ENCODE measurements around the gene ZIC2.
A peak's percentile ranks its signal among the peaks of the same experiment; 100 is the strongest.

Gene ZIC2

GRCh38 chr13:99994638-99995020 lies 13.0 kb downstream of the ZIC2 start:
- TF ChIP-seq POLR2AphosphoS5 (IDR thresholded peaks at IDR 0.05; ENCODE audit: borderline replicate concordance, low read depth, low read length) = no peak
- no peak for TF ChIP-seq EZH2 (IDR thresholded peaks at IDR 0.05)
- no peak for TF ChIP-seq FOXP2 (optimal IDR thresholded peaks at IDR 0.05; ENCODE audit: control extremely low read depth, extremely low read length, insufficient read depth)
- Histone ChIP-seq H3K9me3 (ENCODE audit: low read depth, low read length) (no peaks in the 10 kb centered on the region), H3K36me3 (ENCODE audit: insufficient read depth, low read length) (no peaks in the 10 kb centered on the region), H3K9ac (ENCODE audit: insufficient read length) (no peak overlapping the region), H3K4me3 (no peak overlapping the region), H3K27ac (no peak overlapping the region)
- no peak for DNase-seq (ENCODE audit: low read depth, low spot score)

GRCh38 chr13:99995104-99995588 lies 13.6 kb downstream of the ZIC2 start:
- no peak overlapping the region for H3K9ac ChIP-seq (ENCODE audit: insufficient read length)
- TF ChIP-seq POLR2AphosphoS5 (IDR thresholded peaks at IDR 0.05; ENCODE audit: borderline replicate concordance, low read depth, low read length) (no peak), EZH2 (IDR thresholded peaks at IDR 0.05) (no peak), FOXP2 (optimal IDR thresholded peaks at IDR 0.05; ENCODE audit: control extremely low read depth, extremely low read length, insufficient read depth) (no peak)
- H3K36me3 ChIP-seq (ENCODE audit: insufficient read depth, low read length) = no peaks in the 10 kb centered on the region
- H3K9me3 ChIP-seq (ENCODE audit: low read depth, low read length) = no peaks in the 10 kb centered on the region
- no peak overlapping the region for H3K27ac ChIP-seq
- DNase-seq (ENCODE audit: low read depth, low spot score) = no peak
- peak overlapping the region; percentile 13 for H3K4me3 ChIP-seq

DNA sequence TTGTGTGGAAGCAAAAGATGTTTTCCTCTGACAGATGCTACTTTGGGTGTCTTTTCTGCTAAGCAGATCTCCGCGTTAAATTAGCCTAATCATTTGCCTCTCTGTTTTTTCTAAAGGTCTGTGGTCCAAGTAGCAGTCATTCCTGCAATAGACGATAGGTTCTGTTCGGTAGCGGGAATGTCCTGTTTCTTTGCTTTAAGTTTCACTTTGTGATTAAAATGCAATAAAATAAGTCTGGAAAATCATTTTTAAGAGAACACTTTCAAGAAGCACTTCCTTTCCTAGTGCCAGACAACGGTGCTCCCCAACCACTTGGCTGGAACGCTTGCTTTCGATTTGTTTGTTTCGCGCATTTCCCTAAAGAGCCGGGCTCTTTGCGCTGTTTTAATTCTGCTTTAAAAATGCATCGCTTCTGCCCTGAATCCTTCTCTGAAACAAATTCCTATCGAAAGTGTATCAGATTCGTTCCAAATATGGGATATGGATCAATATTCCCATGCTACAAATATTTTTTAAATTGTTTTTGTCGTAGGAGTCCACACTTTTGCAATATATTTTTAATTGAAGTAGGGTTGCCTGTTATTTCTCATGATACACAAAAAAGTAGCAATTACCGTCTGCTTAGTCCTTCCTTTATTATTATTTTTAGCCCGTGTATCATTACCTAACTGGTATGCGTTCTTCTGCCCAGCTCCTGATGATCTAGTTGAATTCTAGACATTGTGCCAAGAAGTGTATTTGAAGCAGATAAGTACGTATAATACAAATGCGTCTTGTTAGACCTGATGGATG lies 14.2 kb downstream of the ZIC2 start:
- Histone ChIP-seq H3K27ac (no peak overlapping the region), H3K36me3 (ENCODE audit: insufficient read depth, low read length) (no peaks in the 10 kb centered on the region), H3K9ac (ENCODE audit: insufficient read length) (no peak overlapping the region), H3K4me3 (peak overlapping the region; percentile 13), H3K9me3 (ENCODE audit: low read depth, low read length) (no peaks in the 10 kb centered on the region)
- TF ChIP-seq POLR2AphosphoS5 (IDR thresholded peaks at IDR 0.05; ENCODE audit: borderline replicate concordance, low read depth, low read length) = no peak
- no peak for TF ChIP-seq EZH2 (IDR thresholded peaks at IDR 0.05)
- no peak for TF ChIP-seq FOXP2 (optimal IDR thresholded peaks at IDR 0.05; ENCODE audit: control extremely low read depth, extremely low read length, insufficient read depth)
- no peak for DNase-seq (ENCODE audit: low read depth, low spot score)

GRCh38 chr13:99996381-99996973 lies 14.9 kb downstream of the ZIC2 start:
- DNase-seq (ENCODE audit: low read depth, low spot score) = no peak
- no peaks in the 10 kb centered on the region for H3K36me3 ChIP-seq (ENCODE audit: insufficient read depth, low read length)
- H3K27ac ChIP-seq = no peak overlapping the region
- TF ChIP-seq EZH2 (IDR thresholded peaks at IDR 0.05) (no peak), POLR2AphosphoS5 (IDR thresholded peaks at IDR 0.05; ENCODE audit: borderline replicate concordance, low read depth, low read length) (no peak), FOXP2 (optimal IDR thresholded peaks at IDR 0.05; ENCODE audit: control extremely low read depth, extremely low read length, insufficient read depth) (no peak)
- peak overlapping the region; percentile 13; the same call in 1 of the 2 replicates for H3K4me3 ChIP-seq
- no peak overlapping the region for H3K9ac ChIP-seq (ENCODE audit: insufficient read length)
- no peaks in the 10 kb centered on the region for H3K9me3 ChIP-seq (ENCODE audit: low read depth, low read length)

DNA sequence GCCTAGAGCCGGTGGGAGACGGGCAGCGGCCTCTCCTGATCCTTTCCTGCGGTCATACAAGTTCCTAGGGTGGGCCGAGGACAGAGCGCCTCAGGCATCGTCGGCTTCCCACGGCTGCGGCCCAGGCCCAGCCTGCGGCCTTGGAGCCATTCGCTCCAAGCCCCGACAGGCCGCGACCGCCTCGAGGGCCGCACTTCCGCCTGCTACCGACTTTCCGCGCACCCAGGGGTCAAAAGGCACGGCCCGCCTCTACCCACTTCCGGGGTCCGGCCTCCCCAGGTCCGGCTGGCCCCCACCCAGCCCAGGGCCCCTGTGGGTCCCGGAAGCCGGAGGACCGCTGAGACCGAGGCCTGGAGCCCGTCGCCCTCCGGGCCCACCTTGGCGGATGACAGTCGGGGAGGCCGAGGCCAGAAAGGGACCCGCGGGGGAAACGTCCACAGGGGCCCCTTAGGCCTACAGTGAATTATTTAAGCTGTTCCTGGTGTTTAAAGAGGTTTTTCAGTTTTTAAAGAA lies 16.2 kb downstream of the ZIC2 start:
- Histone ChIP-seq H3K36me3 (ENCODE audit: insufficient read depth, low read length) (no peaks in the 10 kb centered on the region), H3K9ac (ENCODE audit: insufficient read length) (no peak overlapping the region), H3K4me3 (no peak overlapping the region), H3K27ac (no peak overlapping the region), H3K9me3 (ENCODE audit: low read depth, low read length) (no peaks in the 10 kb centered on the region)
- DNase-seq (ENCODE audit: low read depth, low spot score) = no peak
- TF ChIP-seq POLR2AphosphoS5 (IDR thresholded peaks at IDR 0.05; ENCODE audit: borderline replicate concordance, low read depth, low read length) (no peak), FOXP2 (optimal IDR thresholded peaks at IDR 0.05; ENCODE audit: control extremely low read depth, extremely low read length, insufficient read depth) (no peak), EZH2 (IDR thresholded peaks at IDR 0.05) (no peak)

GRCh38 chr13:99998261-99998660 lies 16.7 kb downstream of the ZIC2 start:
- H3K27ac ChIP-seq = no peak overlapping the region
- H3K36me3 ChIP-seq (ENCODE audit: insufficient read depth, low read length) = no peaks in the 10 kb centered on the region
- TF ChIP-seq EZH2 (IDR thresholded peaks at IDR 0.05) = no peak
- no peak for TF ChIP-seq FOXP2 (optimal IDR thresholded peaks at IDR 0.05; ENCODE audit: control extremely low read depth, extremely low read length, insufficient read depth)
- TF ChIP-seq POLR2AphosphoS5 (IDR thresholded peaks at IDR 0.05; ENCODE audit: borderline replicate concordance, low read depth, low read length) = no peak
- H3K9me3 ChIP-seq (ENCODE audit: low read depth, low read length) = no peaks in the 10 kb centered on the region
- no peak overlapping the region for H3K9ac ChIP-seq (ENCODE audit: insufficient read length)
- no peak for DNase-seq (ENCODE audit: low read depth, low spot score)
- no peak overlapping the region for H3K4me3 ChIP-seq

GRCh38 chr13:100014621-100015020 lies 33.0 kb downstream of the ZIC2 start:
- no peak for DNase-seq (ENCODE audit: low read depth, low spot score)
- H3K4me3 ChIP-seq = no peak overlapping the region
- TF ChIP-seq FOXP2 (optimal IDR thresholded peaks at IDR 0.05; ENCODE audit: control extremely low read depth, extremely low read length, insufficient read depth) (no peak), POLR2AphosphoS5 (IDR thresholded peaks at IDR 0.05; ENCODE audit: borderline replicate concordance, low read depth, low read length) (no peak), EZH2 (IDR thresholded peaks at IDR 0.05) (no peak)

GRCh38 chr13:100019780-100020356 lies 38.3 kb downstream of the ZIC2 start:
- no peak for DNase-seq (ENCODE audit: low read depth, low spot score)
- no peak overlapping the region for H3K4me3 ChIP-seq
- H3K27ac ChIP-seq = no peak overlapping the region
- no peaks in the 10 kb centered on the region for H3K36me3 ChIP-seq (ENCODE audit: insufficient read depth, low read length)
- no peak overlapping the region for H3K9ac ChIP-seq (ENCODE audit: insufficient read length)
- no peaks in the 10 kb centered on the region for H3K9me3 ChIP-seq (ENCODE audit: low read depth, low read length)
- TF ChIP-seq FOXP2 (optimal IDR thresholded peaks at IDR 0.05; ENCODE audit: control extremely low read depth, extremely low read length, insufficient read depth) = no peak
- TF ChIP-seq EZH2 (IDR thresholded peaks at IDR 0.05) = no peak
- no peak for TF ChIP-seq POLR2AphosphoS5 (IDR thresholded peaks at IDR 0.05; ENCODE audit: borderline replicate concordance, low read depth, low read length)

More at GRCh38 chr13:100014621-100015020, 33.0 kb downstream of the ZIC2 start:
- no peak overlapping the region for H3K9ac ChIP-seq (ENCODE audit: insufficient read length)
- H3K9me3 ChIP-seq (ENCODE audit: low read depth, low read length) = no peaks in the 10 kb centered on the region
- no peak overlapping the region for H3K27ac ChIP-seq
- no peaks in the 10 kb centered on the region for H3K36me3 ChIP-seq (ENCODE audit: insufficient read depth, low read length)

Data from SK-N-MC (cell line).